ENCODE results near the gene FNBP1.

GRCh38 chr9:129918296-129918950, 124.6 kb downstream of the FNBP1 start:
- TF ChIP-seq, protein P1, sequence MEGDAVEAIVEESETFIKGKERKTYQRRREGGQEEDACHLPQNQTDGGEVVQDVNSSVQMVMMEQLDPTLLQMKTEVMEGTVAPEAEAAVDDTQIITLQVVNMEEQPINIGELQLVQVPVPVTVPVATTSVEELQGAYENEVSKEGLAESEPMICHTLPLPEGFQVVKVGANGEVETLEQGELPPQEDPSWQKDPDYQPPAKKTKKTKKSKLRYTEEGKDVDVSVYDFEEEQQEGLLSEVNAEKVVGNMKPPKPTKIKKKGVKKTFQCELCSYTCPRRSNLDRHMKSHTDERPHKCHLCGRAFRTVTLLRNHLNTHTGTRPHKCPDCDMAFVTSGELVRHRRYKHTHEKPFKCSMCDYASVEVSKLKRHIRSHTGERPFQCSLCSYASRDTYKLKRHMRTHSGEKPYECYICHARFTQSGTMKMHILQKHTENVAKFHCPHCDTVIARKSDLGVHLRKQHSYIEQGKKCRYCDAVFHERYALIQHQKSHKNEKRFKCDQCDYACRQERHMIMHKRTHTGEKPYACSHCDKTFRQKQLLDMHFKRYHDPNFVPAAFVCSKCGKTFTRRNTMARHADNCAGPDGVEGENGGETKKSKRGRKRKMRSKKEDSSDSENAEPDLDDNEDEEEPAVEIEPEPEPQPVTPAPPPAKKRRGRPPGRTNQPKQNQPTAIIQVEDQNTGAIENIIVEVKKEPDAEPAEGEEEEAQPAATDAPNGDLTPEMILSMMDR (IDR thresholded peaks at IDR 0.05), result no peak
- TF ChIP-seq EZH2 (IDR thresholded peaks at IDR 0.05; ENCODE audit: borderline replicate concordance, insufficient read depth, low read depth, low read length, poor library complexity, severe bottlenecking), result no peak

Data from B cell (primary cell).